CD8-positive, alpha-beta memory T cell (primary cell): ENCODE results near the gene ZFP92. TPM values are rescaled to one million over a fixed set of nuclear protein-coding genes. Genes with fewer than 3 reads are reported as not detected.

ENCODE experiments used
- CTCF ChIA-PET: fragments of 350-600 bp; sonication (Branson Sonifier 250); formaldehyde crosslinking; loops from one replicate; lab custom pipeline; 2021; ENCODE audit warnings: antibody characterized with exemption; lab: Charles Lee
- POLR2A ChIA-PET: fragments of 350-600 bp; sonication (Branson Sonifier 250); formaldehyde crosslinking; loops from one replicate; lab custom pipeline; 2021; ENCODE audit warnings: antibody characterized with exemption; lab: Charles Lee
- DNase-seq, 5 donors: peaks; one replicate each; pipeline versions ENCODE4 v3.0.0 to v3.0.0-alpha.2; 2020 to 2022; ENCODE audit warnings: mixed read lengths in 1 of 5
- H3K27ac ChIP-seq: one replicate; pipeline ENCODE4 v1.7.0; 2013; ENCODE audit warnings: low read depth, mild to moderate bottlenecking, low read length, moderate library complexity
- H3K27me3 ChIP-seq: 2 replicates; pipeline ENCODE4 v1.7.0; 2013; ENCODE audit warnings: low read length, mild to moderate bottlenecking; ENCODE audit not compliant: insufficient read depth, poor library complexity, severe bottlenecking
- H3K36me3 ChIP-seq: 2 replicates; pipeline ENCODE4 v1.7.0; 2013; ENCODE audit warnings: mild to moderate bottlenecking, low read length, moderate library complexity; ENCODE audit not compliant: insufficient read depth
- H3K4me1 ChIP-seq: 2 replicates; pipeline ENCODE4 v1.7.0; 2013; ENCODE audit warnings: mild to moderate bottlenecking, low read length, moderate library complexity; ENCODE audit not compliant: insufficient read depth
- H3K4me3 ChIP-seq: 2 replicates; pipeline ENCODE4 v1.7.0; 2013; ENCODE audit warnings: mild to moderate bottlenecking, low read length
- H3K9me3 ChIP-seq: 2 replicates; pipeline ENCODE4 v1.7.0; 2013; ENCODE audit warnings: mild to moderate bottlenecking, low read length
- H3K27ac Mint-ChIP-seq, 8 donors: one replicate each; pipeline ENCODE4 v1.8.0; 2020 to 2021; ENCODE audit warnings: mixed read lengths in 8 of 8, mild to moderate bottlenecking in 6 of 8, inconsistent platforms in 3 of 8, moderate library complexity in 3 of 8
- H3K27me3 Mint-ChIP-seq, 2 donors: one replicate each; pipeline ENCODE4 v1.8.0; 2020 to 2021; ENCODE audit warnings: mixed read lengths in 2 of 2, mild to moderate bottlenecking in 1 of 2, moderate library complexity in 1 of 2
- H3K36me3 Mint-ChIP-seq, 3 donors: one replicate each; pipeline ENCODE4 v1.8.0; 2020 to 2021; ENCODE audit warnings: mixed read lengths in 3 of 3, inconsistent platforms in 1 of 3, mild to moderate bottlenecking in 1 of 3
- H3K4me1 Mint-ChIP-seq, 3 donors: one replicate each; pipeline ENCODE4 v1.8.0; 2020 to 2021; ENCODE audit warnings: mixed read lengths in 3 of 3, inconsistent platforms in 1 of 3, mild to moderate bottlenecking in 1 of 3
- H3K4me3 Mint-ChIP-seq, 7 donors: one replicate each; pipeline ENCODE4 v1.8.0; 2020 to 2021; ENCODE audit warnings: mixed read lengths in 7 of 7, mild to moderate bottlenecking in 6 of 7, moderate library complexity in 4 of 7, inconsistent platforms in 2 of 7
- H3K9me3 Mint-ChIP-seq, 5 donors: one replicate each; pipeline ENCODE4 v1.8.0; 2020 to 2022; ENCODE audit warnings: mixed read lengths in 5 of 5, mild to moderate bottlenecking in 3 of 5, moderate library complexity in 2 of 5, inconsistent platforms in 1 of 5
- polyA plus RNA-seq: library from polyadenylated mRNA; unstranded; fragments of 300-500 nt; fragmentation: Illumina TruSeq; gene quantifications from one replicate; pipeline ENCODE4 v1.2.3, GENCODE V29; 2021
- total RNA-seq, 2 experiments: library from RNA; stranded (reverse); gene quantifications; one replicate each; pipeline ENCODE4 v1.2.3, GENCODE V29; 2021

ZFP92 gene
- total and polyA plus RNA-seq, 3 experiments from 2014 or later = 0.41 to 1.9 (median 1.7) TPM

GRCh38 chrX:153423652-153424051 lies 12.4 kb downstream of the ZFP92 start:
- H3K4me1 Mint-ChIP-seq = no peaks in the 10 kb centered on the region
- H3K27me3 Mint-ChIP-seq = peaks cover 0 to 10% of the 10 kb centered on the region in 2 donors
- H3K9me3 ChIP-seq = no peaks in the 10 kb centered on the region
- H3K27me3 ChIP-seq = no peaks in the 10 kb centered on the region
- peaks cover 0 to 4% (median 0%) of the 10 kb centered on the region in 3 donors for H3K36me3 Mint-ChIP-seq
- H3K4me1 ChIP-seq = no peaks in the 10 kb centered on the region
- H3K4me3 ChIP-seq = no peak overlapping the region
- no peak for DNase-seq
- ChIA-PET POLR2A (no interaction called here), CTCF (no interaction called here)
- no peak overlapping the region for H3K4me3 Mint-ChIP-seq
- H3K27ac ChIP-seq = no peak overlapping the region
- peaks cover 0 to 3% (median 0%) of the 10 kb centered on the region in 5 donors for H3K9me3 Mint-ChIP-seq
- no peak overlapping the region for H3K27ac Mint-ChIP-seq
- no peaks in the 10 kb centered on the region for H3K36me3 ChIP-seq

GRCh38 chrX:153426204-153426603 lies 14.9 kb downstream of the ZFP92 start:
- POLR2A ChIA-PET = no interaction called here
- H3K9me3 Mint-ChIP-seq = peaks cover 0 to 7% (median 3%) of the 10 kb centered on the region in 5 donors
- H3K4me3 ChIP-seq = no peak overlapping the region
- CTCF ChIA-PET = no interaction called here
- no peak overlapping the region for H3K4me3 Mint-ChIP-seq
- peaks cover 0 to 17% of the 10 kb centered on the region in 2 donors for H3K27me3 Mint-ChIP-seq
- no peak overlapping the region for H3K27ac ChIP-seq
- no peak overlapping the region for H3K27ac Mint-ChIP-seq
- H3K36me3 ChIP-seq = no peaks in the 10 kb centered on the region
- DNase-seq = no peak
- peaks cover 0 to 6% (median 0%) of the 10 kb centered on the region in 3 donors for H3K36me3 Mint-ChIP-seq
- no peaks in the 10 kb centered on the region for H3K27me3 ChIP-seq
- H3K4me1 Mint-ChIP-seq = no peaks in the 10 kb centered on the region
- H3K9me3 ChIP-seq = no peaks in the 10 kb centered on the region
- H3K4me1 ChIP-seq = no peaks in the 10 kb centered on the region

- H3K27me3 Mint-ChIP-seq = peaks cover 0 to 29% of the 10 kb centered on the region in 2 donors
- Histone ChIP-seq H3K27ac (no peak overlapping the region), H3K4me3 (no peak overlapping the region), H3K27me3 (no peaks in the 10 kb centered on the region), H3K4me1 (no peaks in the 10 kb centered on the region), H3K9me3 (no peaks in the 10 kb centered on the region), H3K36me3 (no peaks in the 10 kb centered on the region)
- H3K4me3 Mint-ChIP-seq = no peak overlapping the region
- peaks cover 0 to 7% (median 5%) of the 10 kb centered on the region in 5 donors for H3K9me3 Mint-ChIP-seq
- CTCF ChIA-PET = no interaction called here
- no peaks in the 10 kb centered on the region for H3K4me1 Mint-ChIP-seq
- POLR2A ChIA-PET = no interaction called here
- DNase-seq = no peak
- H3K36me3 Mint-ChIP-seq = peaks cover 0 to 6% (median 0%) of the 10 kb centered on the region in 3 donors
- no peak overlapping the region for H3K27ac Mint-ChIP-seq
These were observed 19.5 kb downstream of the ZFP92 start for GRCh38 chrX:153430796-153431195.

- Histone ChIP-seq H3K27me3 (no peaks in the 10 kb centered on the region), H3K4me1 (no peaks in the 10 kb centered on the region), H3K27ac (no peak overlapping the region), H3K4me3 (no peak overlapping the region), H3K9me3 (no peaks in the 10 kb centered on the region), H3K36me3 (no peaks in the 10 kb centered on the region)
- Mint-ChIP-seq H3K4me3 (no peak overlapping the region), H3K27ac (no peak overlapping the region), H3K27me3 (peaks cover under 1 to 30% of the 10 kb centered on the region in 2 donors), H3K4me1 (no peaks in the 10 kb centered on the region), H3K9me3 (peaks cover 0 to 7% (median 5%) of the 10 kb centered on the region in 5 donors), H3K36me3 (peaks cover 0 to 6% (median 0%) of the 10 kb centered on the region in 3 donors)
- ChIA-PET POLR2A (no interaction called here), CTCF (no interaction called here)
- no peak for DNase-seq
These were observed 21.9 kb downstream of the ZFP92 start for GRCh38 chrX:153433161-153433680.

GRCh38 chrX:153433781-153434285 lies 22.6 kb downstream of the ZFP92 start:
- Mint-ChIP-seq H3K9me3 (peaks cover 0 to 7% (median 3%) of the 10 kb centered on the region in 5 donors), H3K27ac (no peak overlapping the region), H3K27me3 (peaks cover 6 to 35% of the 10 kb centered on the region in 2 donors), H3K4me3 (no peak overlapping the region), H3K36me3 (peaks cover 0 to 6% (median 0%) of the 10 kb centered on the region in 3 donors), H3K4me1 (no peaks in the 10 kb centered on the region)
- CTCF ChIA-PET = no interaction called here
- no peaks in the 10 kb centered on the region for H3K9me3 ChIP-seq
- no peak for DNase-seq
- H3K27me3 ChIP-seq = no peaks in the 10 kb centered on the region
- POLR2A ChIA-PET = no interaction called here
- no peaks in the 10 kb centered on the region for H3K4me1 ChIP-seq
- no peak overlapping the region for H3K4me3 ChIP-seq
- no peaks in the 10 kb centered on the region for H3K36me3 ChIP-seq
- H3K27ac ChIP-seq = no peak overlapping the region

GRCh38 chrX:153434801-153435200 lies 23.5 kb downstream of the ZFP92 start:
- POLR2A ChIA-PET = no interaction called here
- Mint-ChIP-seq H3K4me1 (no peaks in the 10 kb centered on the region), H3K36me3 (peaks cover 0 to 6% (median 0%) of the 10 kb centered on the region in 3 donors), H3K4me3 (no peak overlapping the region), H3K27ac (no peak overlapping the region), H3K27me3 (peaks cover 6 to 35% of the 10 kb centered on the region in 2 donors), H3K9me3 (peaks cover 0 to 7% (median 3%) of the 10 kb centered on the region in 5 donors)
- no peak for DNase-seq
- CTCF ChIA-PET = no interaction called here
- no peaks in the 10 kb centered on the region for H3K27me3 ChIP-seq
- no peak overlapping the region for H3K27ac ChIP-seq
- no peaks in the 10 kb centered on the region for H3K36me3 ChIP-seq
- no peaks in the 10 kb centered on the region for H3K9me3 ChIP-seq
- H3K4me1 ChIP-seq = no peaks in the 10 kb centered on the region
- H3K4me3 ChIP-seq = no peak overlapping the region

- Histone ChIP-seq H3K9me3 (no peaks in the 10 kb centered on the region), H3K27me3 (no peaks in the 10 kb centered on the region), H3K36me3 (no peaks in the 10 kb centered on the region), H3K4me1 (no peaks in the 10 kb centered on the region), H3K4me3 (no peak overlapping the region), H3K27ac (no peak overlapping the region)
- Mint-ChIP-seq H3K27me3 (peaks cover 6 to 34% of the 10 kb centered on the region in 2 donors), H3K4me3 (no peak overlapping the region), H3K4me1 (no peaks in the 10 kb centered on the region), H3K27ac (no peak overlapping the region), H3K36me3 (peaks cover 0 to 1% (median 0%) of the 10 kb centered on the region in 3 donors), H3K9me3 (peaks cover 0 to 3% (median 1%) of the 10 kb centered on the region in 5 donors)
- ChIA-PET CTCF (no interaction called here), POLR2A (no interaction called here)
- DNase-seq = no peak
These were observed 24.6 kb downstream of the ZFP92 start for GRCh38 chrX:153435845-153436244.

GRCh38 chrX:153438532-153438931 lies 27.3 kb downstream of the ZFP92 start:
- H3K4me1 ChIP-seq = no peaks in the 10 kb centered on the region
- CTCF ChIA-PET = interaction anchor here (2.1 kb wide), 1 partner anchor 39 kb away, joined by 5 read pairs; no protein-coding TSS in a partner anchor
- H3K4me3 ChIP-seq = no peak overlapping the region
- no peak for DNase-seq
- Mint-ChIP-seq H3K9me3 (peaks cover 0 to 2% (median 0%) of the 10 kb centered on the region in 5 donors), H3K4me1 (no peaks in the 10 kb centered on the region), H3K27me3 (peaks cover 6 to 24% of the 10 kb centered on the region in 2 donors), H3K27ac (no peak overlapping the region), H3K36me3 (no peaks in the 10 kb centered on the region), H3K4me3 (peak overlapping the region in 1 of 7 donors; percentile 1)
- H3K36me3 ChIP-seq = no peaks in the 10 kb centered on the region
- no peaks in the 10 kb centered on the region for H3K9me3 ChIP-seq
- no peak overlapping the region for H3K27ac ChIP-seq
- H3K27me3 ChIP-seq = no peaks in the 10 kb centered on the region
- POLR2A ChIA-PET = no interaction called here
